Esophagus (tissue), 2 donors: ENCODE results near the gene CACNB3. TPM values are rescaled to one million over a fixed set of nuclear protein-coding genes. Genes with fewer than 3 reads are reported as not detected.
"Not testable (repeated sequence)": the region's sequence is repeated elsewhere in the genome, so short reads cannot be mapped to it uniquely, and the experiment has no call there.

Experiments used
- H3K27ac ChIP-seq, 2 donors: one replicate each; pipeline ENCODE4 v1.5.1; 2013; ENCODE audit warnings: low read depth in 2 of 2, mild to moderate bottlenecking in 2 of 2, inconsistent platforms in 1 of 2, low read length in 1 of 2, moderate library complexity in 1 of 2
- H3K27me3 ChIP-seq, 2 donors: one replicate each; pipeline ENCODE4 v1.6.1; 2013; ENCODE audit warnings: low read length in 2 of 2, control low read depth in 1 of 2, mild to moderate bottlenecking in 1 of 2; ENCODE audit not compliant: insufficient read depth in 2 of 2, control insufficient read depth in 1 of 2
- H3K36me3 ChIP-seq, 2 donors: one replicate each; pipeline ENCODE4 v1.6.1; 2013; ENCODE audit warnings: low read length in 1 of 2; ENCODE audit not compliant: control insufficient read depth in 2 of 2, insufficient read depth in 2 of 2
- H3K4me1 ChIP-seq, 2 donors: one replicate each; pipeline ENCODE4 v1.6.1; 2013; ENCODE audit warnings: low read length in 1 of 2; ENCODE audit not compliant: control insufficient read depth in 2 of 2, insufficient read depth in 2 of 2
- H3K4me3 ChIP-seq, 2 donors: one replicate each; pipeline ENCODE4 v1.5.1; 2013; ENCODE audit warnings: low read length in 2 of 2, mild to moderate bottlenecking in 2 of 2, low read depth in 1 of 2, moderate library complexity in 1 of 2
- H3K9me3 ChIP-seq, 2 donors: one replicate each; pipeline ENCODE4 v1.6.1; 2013; ENCODE audit warnings: mild to moderate bottlenecking in 2 of 2, low read depth in 1 of 2, low read length in 1 of 2, moderate library complexity in 1 of 2; ENCODE audit not compliant: control insufficient read depth in 2 of 2, insufficient read depth in 1 of 2
- WGBS, 2 donors: extraction: QIAGEN DNeasy Blood & Tissue Kit; methylation state at CpG; one replicate each; pipeline ENCODE4 v1.1.7; 2013; 5-methylcytosine and 5-hydroxymethylcytosine counted together
- polyA plus RNA-seq, 2 donors: library from polyadenylated mRNA; stranded (reverse); fragments of 200-250 nt; gene quantifications; one replicate each; pipeline ENCODE4 v1.2.3, GENCODE V29; 2013
- donor health status: healthy with polysubstance abuse.
- donor health status: Bipolar disorder and iron deficiency.

The CACNB3 gene
- polyA plus RNA-seq, 2 donors, result 21.5 to 24.3 TPM

DNA sequence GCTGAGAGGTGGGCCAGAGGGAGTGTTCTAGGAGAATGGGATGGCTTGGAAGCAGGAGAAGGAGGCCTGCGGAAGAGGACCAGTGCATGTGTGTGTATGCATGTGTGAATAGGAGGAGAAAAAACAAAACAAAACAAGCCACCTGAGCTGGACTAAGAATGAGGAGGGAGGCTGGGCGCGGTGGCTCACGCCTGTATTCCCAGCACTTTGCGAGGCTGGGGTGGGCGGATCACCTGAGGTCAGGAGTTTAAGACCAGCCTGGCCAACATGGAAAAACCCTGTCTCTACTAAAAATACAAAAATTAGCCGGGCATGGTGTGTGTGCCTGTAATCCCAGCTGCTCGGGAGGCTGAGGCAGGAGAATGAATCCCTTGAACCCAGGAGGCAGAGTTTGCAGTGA, 55.2 kb downstream of the CACNB3 start:
- 81 to 82% methylated on average over 8 of the region's 8 CpGs for WGBS, 2 donors
- not testable (repeated sequence) for H3K4me1 ChIP-seq, H3K27me3 ChIP-seq, H3K36me3 ChIP-seq, H3K27ac ChIP-seq, H3K4me3 ChIP-seq, H3K9me3 ChIP-seq

DNA sequence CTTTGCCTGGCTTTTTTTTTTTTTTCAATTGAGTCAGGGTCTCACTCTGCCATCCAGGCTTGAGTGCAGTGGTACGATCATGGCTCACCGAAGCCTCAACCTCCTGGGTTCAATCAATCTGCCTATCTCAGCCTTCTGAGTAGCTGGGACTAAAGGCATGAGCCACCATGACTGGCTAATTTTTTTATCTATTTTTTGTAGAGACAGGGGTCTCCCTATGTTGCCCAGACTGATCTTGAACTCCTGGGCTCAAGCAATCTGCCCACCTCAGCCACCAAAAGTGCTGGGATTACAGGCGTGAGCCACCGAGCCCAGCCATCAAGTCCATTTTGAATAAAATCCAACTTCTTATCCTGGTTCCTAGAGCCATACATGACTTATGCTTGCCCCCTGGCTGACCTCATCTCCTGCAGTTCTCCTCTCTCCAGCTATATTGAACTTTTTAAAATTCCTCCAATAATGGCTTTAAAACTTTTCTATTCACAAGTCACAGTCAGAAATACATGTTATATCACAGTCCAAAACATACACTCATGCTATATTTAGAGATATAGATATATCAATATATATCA, 57.7 kb downstream of the CACNB3 start:
- no peak overlapping the region for H3K27ac ChIP-seq
- H3K4me3 ChIP-seq, result no peak overlapping the region
- H3K27me3 ChIP-seq, result no peaks in the 10 kb centered on the region
- no peaks in the 10 kb centered on the region for H3K4me1 ChIP-seq
- no peaks in the 10 kb centered on the region for H3K9me3 ChIP-seq
- no peaks in the 10 kb centered on the region for H3K36me3 ChIP-seq
- 62 to 84% methylated on average over 4 of the region's 4 CpGs for WGBS, 2 donors

Other genes starting within 250 kb of the CACNB3 start
- not detected for gene LALBA, start 248.4 kb upstream of the CACNB3 start, polyA plus RNA-seq
- gene KANSL2, start 136.3 kb upstream of the CACNB3 start, polyA plus RNA-seq, result 10 to 100 TPM; 19.1 to 21.5 TPM
- 1 to 10 TPM; 3.2 to 3.6 TPM for gene CCNT1, start 101.8 kb upstream of the CACNB3 start, polyA plus RNA-seq
- 10 to 100 TPM in 1 of 2 donors, 1 to 10 TPM in 1; 7.2 to 18.5 TPM for gene ADCY6, start 29.4 kb upstream of the CACNB3 start, polyA plus RNA-seq
- 10 to 100 TPM; 26.2 to 37.5 TPM for gene DDX23, start 33.7 kb downstream of the CACNB3 start, polyA plus RNA-seq
- gene RND1, start 47.4 kb downstream of the CACNB3 start, polyA plus RNA-seq, result 1 to 10 TPM; 2.6 to 3.9 TPM
- 10 to 100 TPM; 20.4 to 28.3 TPM for gene FKBP11, start 107.0 kb downstream of the CACNB3 start, polyA plus RNA-seq
- gene ARF3, start 139.0 kb downstream of the CACNB3 start, polyA plus RNA-seq, result 10 to 100 TPM; 58.5 to 71.5 TPM
- gene WNT10B, start 153.2 kb downstream of the CACNB3 start, polyA plus RNA-seq, result 1 to 10 TPM; 1.6 to 2.1 TPM
- under 1 TPM in 1 of 2 donors, not detected in 1; 0.05 TPM for gene WNT1, start 159.8 kb downstream of the CACNB3 start, polyA plus RNA-seq
- under 1 TPM; 0.12 to 0.29 TPM for gene DDN, start 180.9 kb downstream of the CACNB3 start, polyA plus RNA-seq
- 10 to 100 TPM; 52.5 to 54.7 TPM for gene PRKAG1, start 200.3 kb downstream of the CACNB3 start, polyA plus RNA-seq
- gene KMT2D, start 242.3 kb downstream of the CACNB3 start, polyA plus RNA-seq, result 10 to 100 TPM; 13.2 to 46.6 TPM